ENCODE results near the gene MED1.
A peak's percentile ranks its signal among the peaks of the same experiment; 100 is the strongest.

The MED1 gene

DNA sequence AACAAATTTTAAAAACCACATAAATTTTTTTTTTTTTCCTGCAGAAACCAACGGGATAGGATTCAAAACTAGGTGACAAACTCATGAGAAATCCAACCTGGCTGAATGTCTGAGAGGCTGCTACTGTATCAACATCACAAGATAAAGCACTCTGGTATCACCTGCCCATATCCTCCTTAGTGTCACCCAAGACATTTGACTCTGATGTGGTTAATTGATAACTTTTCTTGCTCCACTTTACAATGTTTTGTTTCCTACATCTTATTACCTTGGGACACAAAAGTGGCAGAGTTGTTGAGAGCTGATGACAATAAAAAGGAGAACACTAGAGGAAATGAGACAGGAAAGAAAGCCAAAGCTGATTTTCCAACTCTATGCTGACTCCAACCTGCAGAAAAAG is 45.6 kb downstream of the MED1 start:
- no peak overlapping the region for H3K4me3 ChIP-seq (ENCODE audit: low read depth, low read length)
- peaks cover 41% of the 10 kb centered on the region for H3K36me3 ChIP-seq
- no peak for DNase-seq
- TF ChIP-seq, protein P1, sequence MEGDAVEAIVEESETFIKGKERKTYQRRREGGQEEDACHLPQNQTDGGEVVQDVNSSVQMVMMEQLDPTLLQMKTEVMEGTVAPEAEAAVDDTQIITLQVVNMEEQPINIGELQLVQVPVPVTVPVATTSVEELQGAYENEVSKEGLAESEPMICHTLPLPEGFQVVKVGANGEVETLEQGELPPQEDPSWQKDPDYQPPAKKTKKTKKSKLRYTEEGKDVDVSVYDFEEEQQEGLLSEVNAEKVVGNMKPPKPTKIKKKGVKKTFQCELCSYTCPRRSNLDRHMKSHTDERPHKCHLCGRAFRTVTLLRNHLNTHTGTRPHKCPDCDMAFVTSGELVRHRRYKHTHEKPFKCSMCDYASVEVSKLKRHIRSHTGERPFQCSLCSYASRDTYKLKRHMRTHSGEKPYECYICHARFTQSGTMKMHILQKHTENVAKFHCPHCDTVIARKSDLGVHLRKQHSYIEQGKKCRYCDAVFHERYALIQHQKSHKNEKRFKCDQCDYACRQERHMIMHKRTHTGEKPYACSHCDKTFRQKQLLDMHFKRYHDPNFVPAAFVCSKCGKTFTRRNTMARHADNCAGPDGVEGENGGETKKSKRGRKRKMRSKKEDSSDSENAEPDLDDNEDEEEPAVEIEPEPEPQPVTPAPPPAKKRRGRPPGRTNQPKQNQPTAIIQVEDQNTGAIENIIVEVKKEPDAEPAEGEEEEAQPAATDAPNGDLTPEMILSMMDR (IDR thresholded peaks at IDR 0.05; ENCODE audit: low read depth, low read length): no peak
- no peaks in the 10 kb centered on the region for H3K27me3 ChIP-seq
- no peaks in the 10 kb centered on the region for H3K4me1 ChIP-seq
- no peaks in the 10 kb centered on the region for H3K9me3 ChIP-seq

DNA sequence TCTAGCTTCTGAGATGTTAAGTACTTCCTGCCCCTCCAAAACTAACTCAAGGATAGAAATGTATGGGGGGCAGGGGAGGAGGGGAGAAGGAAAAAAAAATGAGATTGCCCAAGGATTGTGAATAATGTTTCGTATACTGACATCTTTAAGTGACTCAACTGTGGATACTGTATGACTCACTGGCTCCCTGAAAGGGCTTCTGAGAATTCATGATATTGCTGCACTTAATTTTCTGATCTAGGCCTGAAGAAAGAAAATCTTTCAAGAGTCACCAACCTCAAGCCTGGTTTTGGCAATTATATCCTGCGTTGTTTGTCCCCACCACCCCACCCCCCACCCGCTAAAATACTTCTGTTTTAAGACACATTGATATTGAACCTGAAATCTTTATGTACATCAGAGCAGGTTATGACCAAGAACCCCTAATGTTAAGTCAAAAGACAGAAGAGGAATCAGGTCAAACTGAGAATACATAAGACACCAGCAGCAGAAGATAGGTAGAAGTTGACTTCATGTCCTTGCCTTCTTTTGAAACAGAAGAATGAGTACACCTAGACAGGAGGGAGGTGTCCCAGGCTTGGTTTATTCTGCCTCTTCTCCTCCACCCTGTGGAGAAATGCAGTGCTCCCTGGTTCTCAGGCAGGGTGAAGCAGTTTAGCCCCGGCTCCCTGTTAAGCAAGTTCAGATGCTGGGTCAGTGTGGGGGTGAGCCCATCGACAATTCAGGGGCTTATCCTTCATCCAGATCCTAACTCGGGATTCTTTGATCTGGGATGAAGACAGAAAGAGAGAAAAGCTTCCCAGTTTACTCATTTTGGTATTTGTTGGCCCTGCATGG is 46.3 kb downstream of the MED1 start:
- DNase-seq: no peak
- TF ChIP-seq, protein P1 (IDR thresholded peaks at IDR 0.05; ENCODE audit: low read depth, low read length): no peak
- Histone ChIP-seq H3K27me3 (no peaks in the 10 kb centered on the region), H3K4me3 (ENCODE audit: low read depth, low read length) (no peak overlapping the region), H3K9me3 (no peaks in the 10 kb centered on the region), H3K36me3 (peaks cover 35% of the 10 kb centered on the region), H3K4me1 (no peaks in the 10 kb centered on the region; the same call in 1 of the 2 replicates)

DNA sequence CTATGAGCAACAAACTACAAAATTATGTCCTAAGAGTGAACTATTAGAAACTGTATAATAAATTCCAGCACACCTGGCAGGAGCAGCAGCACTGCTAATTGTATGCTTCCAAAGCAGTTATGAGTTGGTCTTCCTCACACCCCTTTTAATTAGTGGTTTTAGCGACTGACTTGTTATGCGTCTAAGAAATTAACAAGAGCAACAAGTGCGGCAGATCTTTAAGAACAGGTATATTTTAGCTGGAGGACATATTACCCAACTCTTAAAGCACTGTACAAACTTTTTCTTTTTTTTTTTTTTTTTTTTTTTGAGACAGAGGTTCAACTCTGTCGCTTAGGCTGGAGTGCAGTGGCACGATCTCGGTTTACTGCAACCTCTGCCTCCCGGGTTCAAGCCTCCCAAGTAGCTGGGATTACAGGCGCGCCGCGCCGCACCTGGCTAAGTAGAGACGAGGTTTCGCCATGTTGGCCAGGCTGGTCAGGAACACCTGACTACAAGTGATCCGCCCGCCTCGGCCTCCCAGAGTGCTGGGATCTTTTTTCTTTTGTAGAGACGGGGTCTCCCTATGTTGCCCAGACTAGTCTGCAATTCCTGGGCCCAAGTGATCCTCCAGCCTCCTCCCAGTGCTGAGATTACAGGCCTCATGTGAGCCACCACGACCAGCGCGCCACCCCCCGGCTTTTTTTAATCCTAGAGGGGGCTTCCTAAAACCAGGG is 48.0 kb downstream of the MED1 start:
- no peaks in the 10 kb centered on the region for H3K27me3 ChIP-seq
- no peak for DNase-seq
- H3K4me1 ChIP-seq: no peaks in the 10 kb centered on the region; the same call in 1 of the 2 replicates
- TF ChIP-seq, protein P1 (IDR thresholded peaks at IDR 0.05; ENCODE audit: low read depth, low read length): no peak
- H3K36me3 ChIP-seq: peaks cover 17% of the 10 kb centered on the region
- no peaks in the 10 kb centered on the region for H3K9me3 ChIP-seq
- no peak overlapping the region for H3K4me3 ChIP-seq (ENCODE audit: low read depth, low read length)

DNA sequence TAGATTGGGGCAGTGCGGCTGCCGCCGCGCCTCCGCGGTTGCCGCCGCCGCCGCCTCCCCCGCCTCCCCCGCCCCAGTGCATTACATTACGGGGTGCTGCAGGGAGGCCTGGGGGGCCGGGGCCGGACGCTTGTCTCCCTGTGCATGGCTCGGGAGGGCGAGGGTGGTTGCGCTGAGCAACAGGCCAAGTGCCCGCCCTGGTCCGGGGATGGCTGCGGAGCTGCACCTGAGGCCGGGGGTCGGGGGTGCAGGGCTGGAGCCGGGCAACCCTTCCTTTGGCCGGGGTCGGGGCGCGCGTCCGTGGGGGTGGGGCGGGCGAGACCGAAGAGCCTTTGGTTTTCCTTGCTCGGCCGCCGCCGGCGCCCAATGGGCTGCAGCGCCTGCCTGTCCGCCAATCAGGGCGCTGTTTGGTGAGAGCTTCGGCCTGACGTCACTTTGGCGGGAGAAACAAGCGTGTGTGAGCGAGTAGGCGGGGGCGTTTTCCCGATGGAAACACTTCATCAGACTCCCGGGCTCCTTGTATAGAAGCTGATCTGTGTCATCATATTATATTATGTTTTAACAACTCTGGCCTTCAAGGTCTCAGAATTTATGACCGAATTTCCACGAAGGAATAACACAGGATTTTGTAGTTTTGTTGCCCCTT is 48.7 kb downstream of the MED1 start:
- TF ChIP-seq, protein P1 (IDR thresholded peaks at IDR 0.05; ENCODE audit: low read depth, low read length): no peak

DNA sequence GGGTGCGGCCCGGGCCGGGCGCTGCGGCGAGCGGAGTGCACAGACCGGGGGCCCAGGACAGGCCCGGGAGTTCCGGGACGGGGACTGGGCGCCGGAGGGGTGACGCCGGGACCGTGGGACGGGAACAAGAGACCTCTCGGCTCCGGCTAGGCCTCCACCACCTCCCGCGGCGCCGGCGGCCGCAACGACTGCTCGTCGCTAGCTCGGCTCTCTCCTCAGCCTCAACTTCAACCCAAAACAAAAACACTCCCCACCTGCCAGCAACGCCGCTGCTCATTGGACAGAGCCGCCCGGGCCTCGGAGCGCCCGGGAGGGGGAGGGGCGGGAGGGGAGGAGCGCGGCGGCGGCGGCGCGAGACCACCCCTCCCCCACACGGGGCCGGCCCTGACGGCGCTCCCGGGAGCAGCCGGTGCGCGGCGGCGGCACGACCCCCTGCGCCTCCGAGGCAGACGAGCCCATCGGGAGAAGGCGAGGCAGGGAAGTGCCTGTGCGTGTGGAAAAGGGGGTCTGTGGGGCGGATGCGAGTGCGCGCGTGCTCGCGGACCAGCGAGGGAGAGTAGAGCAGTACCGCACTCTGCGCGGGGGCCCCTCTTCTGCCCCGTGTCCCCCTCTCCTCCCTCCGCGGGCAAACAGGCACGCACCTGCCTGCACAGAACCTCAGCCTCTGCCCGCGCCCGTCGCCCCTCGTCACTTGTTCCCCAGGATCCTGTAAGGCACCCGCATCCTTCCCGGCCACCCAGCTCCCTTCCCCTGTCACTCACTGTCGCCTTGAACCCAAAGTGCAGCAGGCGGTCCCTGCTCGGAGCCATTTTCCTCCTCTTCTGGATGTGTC is 49.4 kb downstream of the MED1 start, which contains the start of gene FBXL20:
Gene FBXL20, minus strand, starts transcription at position 215 of the 832 bp plus-strand sequence. CDS start 224 bp downstream, outside the sequence.
- H3K4me3 ChIP-seq (ENCODE audit: low read depth, low read length): peak within 1 kb of the TSS; percentile 89
- no peaks in the 10 kb centered on the region; the same call in 1 of the 2 replicates for H3K4me1 ChIP-seq
- DNase-seq: peak; percentile 96
- TF ChIP-seq, protein P1 (IDR thresholded peaks at IDR 0.05; ENCODE audit: low read depth, low read length): no peak
- no peaks in the 10 kb centered on the region for H3K27me3 ChIP-seq
- H3K36me3 ChIP-seq: peaks cover 9% of the 10 kb centered on the region
- H3K9me3 ChIP-seq: no peaks in the 10 kb centered on the region

More for the DNA sequence above, 48.7 kb downstream of the MED1 start:
- peak; percentile 96 for DNase-seq
- Histone ChIP-seq H3K4me1 (no peaks in the 10 kb centered on the region; the same call in 1 of the 2 replicates), H3K4me3 (ENCODE audit: low read depth, low read length) (peak overlapping the region; percentile 89), H3K27me3 (no peaks in the 10 kb centered on the region), H3K36me3 (peaks cover 11% of the 10 kb centered on the region), H3K9me3 (no peaks in the 10 kb centered on the region)
